LNCaP clone FGC (cell line): Measurements from ENCODE around the gene GSTP1.
A peak's percentile ranks its signal among the peaks of the same experiment; 100 is the strongest.

Source experiments
- DNase-seq: peaks from one replicate; pipeline ENCODE4 v3.0.0-alpha.2; 2011; ENCODE audit warnings: low read depth
- H3K4me3 ChIP-seq: 2 replicates; pipeline ENCODE4 v1.5.1; 2011; ENCODE audit warnings: mild to moderate bottlenecking, low read depth, low read length, control low read depth
- TF ChIP-seq, protein P1 (sequence below): IDR thresholded peaks from 2 replicates; pipeline ENCODE4 v1.5.1; 2012; ENCODE audit warnings: mild to moderate bottlenecking; ENCODE audit not compliant: control insufficient read depth, insufficient read depth; ENCODE audit errors: extremely low read depth

GSTP1 gene

DNA sequence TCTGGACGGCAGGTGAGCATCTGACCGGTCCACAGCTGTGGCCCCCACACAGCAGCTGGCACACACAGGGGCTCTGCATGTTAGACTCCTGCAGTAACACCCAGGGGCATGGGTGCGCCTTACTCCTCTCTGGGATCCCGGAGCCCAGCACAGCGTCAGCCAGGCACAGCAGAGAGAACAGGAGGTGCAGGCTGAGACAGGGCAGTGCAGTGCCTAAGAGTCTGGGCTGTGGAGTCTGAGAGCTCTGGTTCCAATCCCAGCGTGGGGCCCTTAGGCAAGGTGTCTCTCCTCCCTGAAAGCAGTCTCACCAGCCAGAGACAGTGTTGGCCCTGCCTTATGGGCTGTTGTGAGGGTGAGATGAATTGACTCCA, 43.8 kb downstream of the GSTP1 start:
- H3K4me3 ChIP-seq, result no peak overlapping the region
- DNase-seq, result no peak
- TF ChIP-seq, protein P1, sequence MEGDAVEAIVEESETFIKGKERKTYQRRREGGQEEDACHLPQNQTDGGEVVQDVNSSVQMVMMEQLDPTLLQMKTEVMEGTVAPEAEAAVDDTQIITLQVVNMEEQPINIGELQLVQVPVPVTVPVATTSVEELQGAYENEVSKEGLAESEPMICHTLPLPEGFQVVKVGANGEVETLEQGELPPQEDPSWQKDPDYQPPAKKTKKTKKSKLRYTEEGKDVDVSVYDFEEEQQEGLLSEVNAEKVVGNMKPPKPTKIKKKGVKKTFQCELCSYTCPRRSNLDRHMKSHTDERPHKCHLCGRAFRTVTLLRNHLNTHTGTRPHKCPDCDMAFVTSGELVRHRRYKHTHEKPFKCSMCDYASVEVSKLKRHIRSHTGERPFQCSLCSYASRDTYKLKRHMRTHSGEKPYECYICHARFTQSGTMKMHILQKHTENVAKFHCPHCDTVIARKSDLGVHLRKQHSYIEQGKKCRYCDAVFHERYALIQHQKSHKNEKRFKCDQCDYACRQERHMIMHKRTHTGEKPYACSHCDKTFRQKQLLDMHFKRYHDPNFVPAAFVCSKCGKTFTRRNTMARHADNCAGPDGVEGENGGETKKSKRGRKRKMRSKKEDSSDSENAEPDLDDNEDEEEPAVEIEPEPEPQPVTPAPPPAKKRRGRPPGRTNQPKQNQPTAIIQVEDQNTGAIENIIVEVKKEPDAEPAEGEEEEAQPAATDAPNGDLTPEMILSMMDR, result no peak

DNA sequence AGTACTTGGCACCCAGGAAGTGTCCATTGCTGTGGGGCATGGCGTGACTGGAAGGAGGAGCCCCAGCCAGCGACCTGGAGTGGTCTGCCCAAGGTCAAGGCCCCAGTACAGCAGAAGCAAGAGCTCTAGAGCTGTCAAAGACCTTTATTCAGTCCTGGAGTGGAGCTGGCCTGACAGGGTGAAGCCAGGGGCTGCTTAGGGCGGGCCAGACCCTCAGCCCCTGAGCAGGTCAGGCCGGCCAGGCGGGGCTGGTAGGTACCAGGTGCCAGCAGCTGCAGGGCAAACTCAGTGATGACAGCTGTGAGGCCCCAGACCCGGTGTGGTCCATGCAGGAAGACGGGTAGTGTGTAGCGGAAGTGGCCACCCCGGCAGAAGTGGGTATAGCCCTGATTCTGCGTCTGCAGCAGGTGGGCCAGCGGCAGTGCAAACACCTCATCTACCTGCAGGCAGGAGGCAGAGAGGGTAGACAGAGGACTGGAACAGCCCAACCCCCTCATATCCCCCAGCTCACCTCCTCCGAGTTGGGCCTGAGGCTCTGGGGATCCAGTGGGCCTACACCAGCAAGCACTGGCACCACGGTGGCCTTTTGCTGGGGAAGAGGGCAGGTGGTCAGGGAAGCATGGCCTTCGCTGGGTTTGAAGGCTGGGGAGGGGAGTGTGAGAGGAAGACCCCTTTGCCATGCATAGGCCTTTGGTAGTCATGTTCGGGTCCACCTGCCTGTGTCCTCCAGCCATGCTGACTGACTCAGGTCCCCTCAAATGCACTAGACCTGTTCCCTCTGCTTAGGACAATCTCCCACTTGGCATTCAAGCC, 44.4 kb downstream of the GSTP1 start:
- no peak for DNase-seq
- TF ChIP-seq, protein P1, result no peak
- H3K4me3 ChIP-seq, result peak overlapping the region; percentile 70

DNA sequence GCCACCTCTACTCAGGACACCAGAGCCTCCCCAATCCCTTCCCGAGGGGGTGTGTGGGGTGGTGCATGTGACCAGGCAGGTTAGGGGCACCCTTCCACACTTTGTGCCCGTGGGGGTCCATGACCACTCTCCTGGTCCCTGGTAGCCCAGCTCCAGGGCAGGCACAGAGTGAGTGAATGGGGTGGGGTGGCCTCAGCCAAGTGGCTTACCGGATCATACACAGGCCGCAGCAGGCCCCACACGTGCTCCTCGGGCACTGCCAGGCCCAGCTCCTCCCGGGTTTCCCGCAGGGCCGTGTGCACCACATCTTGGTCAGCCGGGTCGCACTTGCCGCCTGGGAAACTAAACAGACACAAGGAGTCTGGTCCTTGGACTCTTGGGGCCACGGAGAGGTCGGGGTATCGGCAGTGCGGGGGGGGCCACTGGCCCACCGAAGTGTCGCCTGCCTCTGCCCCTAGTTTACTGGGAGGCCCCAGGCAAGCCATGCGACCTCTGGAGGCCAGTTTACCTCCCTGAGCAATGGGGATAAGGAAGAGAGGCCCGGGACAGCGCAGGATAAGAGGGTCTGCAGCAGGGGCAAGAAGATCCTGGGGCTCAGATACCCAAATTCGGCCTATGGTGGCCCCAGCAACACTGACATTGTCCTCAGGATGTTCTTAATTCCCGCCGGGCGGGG, 45.2 kb downstream of the GSTP1 start:
- peak; percentile 14 for DNase-seq
- peak overlapping the region; percentile 70 for H3K4me3 ChIP-seq
- TF ChIP-seq, protein P1, result no peak

DNA sequence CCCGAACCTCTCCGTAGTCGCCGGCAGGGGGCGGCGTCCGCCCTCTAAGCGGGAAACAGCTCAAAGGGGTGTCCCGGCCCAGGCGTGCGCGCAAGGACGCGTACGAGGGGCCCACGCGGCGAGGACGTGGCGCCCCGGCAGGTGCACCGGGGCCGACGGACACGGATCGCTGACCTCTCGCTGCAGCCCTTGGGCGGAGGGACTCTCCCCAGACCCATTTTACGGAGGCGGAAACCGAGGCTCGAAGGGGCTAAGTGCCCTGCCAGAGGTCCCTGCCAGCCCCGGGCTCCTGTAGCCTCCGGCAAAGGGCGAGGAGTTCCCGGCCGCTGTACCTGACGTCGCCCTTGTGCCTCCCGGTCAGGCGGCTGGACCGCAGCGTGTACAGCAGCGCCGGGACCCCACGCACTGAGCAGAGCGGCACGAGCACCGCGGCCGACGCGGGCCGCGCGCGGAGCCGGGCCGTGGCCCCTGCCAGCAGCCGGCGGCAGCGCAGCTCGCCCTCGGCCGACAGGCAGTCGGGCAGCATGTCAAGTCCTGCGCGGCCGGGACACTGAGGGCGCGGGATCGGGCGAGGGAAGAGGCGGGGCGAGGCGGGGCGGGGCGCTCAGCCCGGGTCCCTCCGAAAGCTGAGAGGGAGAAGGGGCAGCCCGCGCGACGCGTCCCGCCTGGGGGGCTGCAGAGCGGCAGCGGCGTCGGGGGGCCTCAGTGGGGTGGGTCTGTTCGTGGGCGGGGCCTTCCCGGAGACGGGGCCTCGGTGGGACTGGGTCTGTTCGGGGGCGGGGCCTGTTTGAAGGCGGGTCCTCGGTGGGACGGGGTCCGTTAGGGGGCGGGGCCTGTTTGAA, 46.0 kb downstream of the GSTP1 start, which contains the start of gene NUDT8:
NUDT8 (minus strand) TSS at position 552 of the 842 bp plus-strand sequence; CDS start at position 526, 26 bp downstream.
- H3K4me3 ChIP-seq, result peak within 1 kb of the TSS; percentile 70
- DNase-seq, result peak; percentile 50
- TF ChIP-seq, protein P1, result peak; percentile 72

DNA sequence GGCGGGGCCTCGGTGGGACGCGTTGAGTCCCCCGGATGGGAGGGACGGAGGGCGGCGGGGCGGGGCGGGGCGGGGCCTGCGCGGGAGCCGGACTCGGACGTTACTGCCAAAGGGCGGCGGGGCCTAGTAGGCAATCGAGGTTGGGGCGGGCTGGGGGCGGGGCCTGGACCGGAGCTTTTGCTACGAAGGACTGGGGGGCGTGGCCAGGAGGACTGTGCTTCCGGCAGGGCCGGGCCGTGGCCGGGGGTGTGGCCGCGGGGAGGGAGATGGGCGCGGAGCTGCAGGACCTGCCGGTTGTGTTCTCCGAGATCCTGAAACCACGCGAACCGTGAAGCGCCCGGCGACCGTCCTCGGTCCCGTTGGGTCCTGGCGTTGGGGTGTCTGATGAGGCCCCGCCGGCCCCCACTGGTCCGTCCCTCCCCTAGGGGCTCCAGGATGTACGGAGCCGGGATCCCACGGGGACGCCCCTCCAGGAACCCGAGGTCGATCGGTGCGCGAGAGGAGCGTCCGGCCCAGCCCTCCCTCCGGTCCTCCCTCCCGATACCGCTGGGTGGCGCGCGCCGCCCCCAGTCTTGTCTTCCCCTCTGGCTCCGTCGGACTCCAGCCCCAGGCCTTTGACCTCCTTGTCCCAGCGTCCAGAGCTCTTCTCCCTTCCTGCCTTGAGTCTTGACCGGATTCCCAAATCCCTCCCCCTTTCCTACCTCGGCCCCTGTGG, 46.8 kb downstream of the GSTP1 start:
- peak overlapping the region; percentile 70 for H3K4me3 ChIP-seq
- peak; percentile 88 for DNase-seq
- TF ChIP-seq, protein P1, result peak; percentile 78

DNA sequence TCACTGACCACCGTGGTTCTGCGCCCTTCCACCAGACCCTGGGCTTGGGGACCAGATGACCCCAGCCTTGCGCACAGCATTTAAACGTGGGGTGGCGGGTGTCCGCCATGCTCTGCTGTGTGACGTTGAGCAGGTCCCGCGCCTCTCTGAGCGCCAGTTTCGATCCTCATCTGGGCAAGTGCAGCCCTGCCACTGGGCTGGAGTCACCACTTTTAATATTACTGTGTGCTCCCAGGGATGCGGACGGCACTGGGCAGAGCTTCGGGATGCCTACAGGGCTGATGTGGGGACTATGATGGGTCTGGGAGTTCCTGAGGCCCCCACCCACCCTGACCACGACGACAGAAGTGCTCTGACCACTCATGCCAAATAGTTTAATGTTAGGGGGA, 47.3 kb downstream of the GSTP1 start:
- peak overlapping the region; percentile 58 for H3K4me3 ChIP-seq

More for the DNA sequence above, 47.3 kb downstream of the GSTP1 start:
- no peak for DNase-seq
- TF ChIP-seq, protein P1, result no peak
